Endothelial cell (in vitro differentiated cells): Measurements from ENCODE around the gene FOXK1. TPM values are rescaled to one million over a fixed set of nuclear protein-coding genes. Genes with fewer than 3 reads are reported as not detected.

Source experiments
- DNase-seq: peaks from one replicate; pipeline ENCODE4 v3.0.0; 2021; ENCODE audit warnings: low spot score
- H3K27ac Mint-ChIP-seq: one replicate; pipeline ENCODE4 v1.8.0; 2021; ENCODE audit warnings: mixed read lengths, inconsistent platforms; ENCODE audit not compliant: unreplicated experiment
- H3K27me3 Mint-ChIP-seq: one replicate; pipeline ENCODE4 v1.8.0; 2021; ENCODE audit warnings: mild to moderate bottlenecking, moderate library complexity, mixed read lengths, inconsistent platforms; ENCODE audit not compliant: unreplicated experiment
- H3K36me3 Mint-ChIP-seq: one replicate; pipeline ENCODE4 v1.8.0; 2021; ENCODE audit warnings: mild to moderate bottlenecking, low read depth, mixed read lengths, inconsistent platforms; ENCODE audit not compliant: unreplicated experiment
- H3K4me1 Mint-ChIP-seq: one replicate; pipeline ENCODE4 v1.8.0; 2021; ENCODE audit warnings: mild to moderate bottlenecking, mixed read lengths, inconsistent platforms; ENCODE audit not compliant: unreplicated experiment
- H3K4me3 Mint-ChIP-seq: one replicate; pipeline ENCODE4 v1.8.0; 2021; ENCODE audit warnings: mild to moderate bottlenecking, mixed read lengths, inconsistent platforms; ENCODE audit not compliant: unreplicated experiment
- H3K9me3 Mint-ChIP-seq: one replicate; pipeline ENCODE4 v1.8.0; 2021; ENCODE audit warnings: mixed read lengths, inconsistent platforms; ENCODE audit not compliant: unreplicated experiment
- CTCF ChIP-seq: fragments of 200-600 bp; sonication (generic); IDR thresholded peaks from one replicate; pipeline ENCODE4 v1.5.0; 2021; ENCODE audit warnings: antibody characterized with exemption; ENCODE audit not compliant: unreplicated experiment
- long read RNA-seq: library from polyadenylated mRNA; unstranded; transcript quantifications from one replicate; pipeline ENCODE4 v2.0.0, GENCODE V29; 2020; ENCODE audit not compliant: unreplicated experiment
- total RNA-seq: library from RNA; stranded (reverse); fragmentation: NEBNext Ultra II Directional; extraction: Animal tissue kit (Norgen Biotek cat#: 25700); gene quantifications from one replicate; pipeline ENCODE4 v1.2.1, GENCODE V29; 2021; ENCODE audit not compliant: unreplicated experiment

Gene FOXK1
- 73.8 TPM for total RNA-seq
- long read RNA-seq, partial matches to known transcripts, result 0 of 2 reads
- long read RNA-seq, other reads (novel, unspliced or antisense), result 2 of 2 reads

- DNase-seq, result peak; percentile 80
- Mint-ChIP-seq H3K4me3 (peak within 1 kb of the TSS; percentile 99), H3K36me3 (peaks cover 17% of the 10 kb centered on the region), H3K27ac (peak within 1 kb of the TSS; percentile 24), H3K9me3 (no peaks in the 10 kb centered on the region), H3K27me3 (peaks cover 8% of the 10 kb centered on the region), H3K4me1 (peaks cover 24% of the 10 kb centered on the region)
- no peak for TF ChIP-seq CTCF
Observed at GRCh38 chr7:4681886-4682620, at the start of gene FOXK1. FOXK1 (plus strand) TSS chr7:4682295; CDS start chr7:4682309, 14 bp downstream.

- no peak overlapping the region for H3K4me3 Mint-ChIP-seq
- peaks cover 8% of the 10 kb centered on the region for H3K9me3 Mint-ChIP-seq
- no peaks in the 10 kb centered on the region for H3K36me3 Mint-ChIP-seq
- DNase-seq, result no peak
- peaks cover 7% of the 10 kb centered on the region for H3K27me3 Mint-ChIP-seq
- no peak for TF ChIP-seq CTCF
- no peaks in the 10 kb centered on the region for H3K4me1 Mint-ChIP-seq
- no peak overlapping the region for H3K27ac Mint-ChIP-seq
Observed at GRCh38 chr7:4633012-4633411, 49.1 kb upstream of the FOXK1 start.

GRCh38 chr7:4634166-4634565, 47.9 kb upstream of the FOXK1 start:
- no peak for TF ChIP-seq CTCF
- no peaks in the 10 kb centered on the region for H3K4me1 Mint-ChIP-seq
- H3K27me3 Mint-ChIP-seq, result peaks cover 9% of the 10 kb centered on the region
- peaks cover 14% of the 10 kb centered on the region for H3K9me3 Mint-ChIP-seq
- no peak overlapping the region for H3K4me3 Mint-ChIP-seq
- DNase-seq, result no peak
- no peak overlapping the region for H3K27ac Mint-ChIP-seq
- peaks cover 5% of the 10 kb centered on the region for H3K36me3 Mint-ChIP-seq

- H3K27me3 Mint-ChIP-seq, result peaks cover 2% of the 10 kb centered on the region
- no peak overlapping the region for H3K27ac Mint-ChIP-seq
Observed at GRCh38 chr7:4638781-4639575, 43.1 kb upstream of the FOXK1 start.

More at GRCh38 chr7:4638781-4639575, 43.1 kb upstream of the FOXK1 start:
- H3K36me3 Mint-ChIP-seq, result peaks cover 9% of the 10 kb centered on the region
- TF ChIP-seq CTCF, result no peak
- no peak overlapping the region for H3K4me3 Mint-ChIP-seq
- DNase-seq, result no peak
- peaks cover 21% of the 10 kb centered on the region for H3K9me3 Mint-ChIP-seq
- no peaks in the 10 kb centered on the region for H3K4me1 Mint-ChIP-seq
